Uterus (tissue), 2 donors: ENCODE results near the gene OR4D9.

Experiments
- CTCF ChIP-seq, 4 experiments: fragments of 200-600 bp in 2 of 4; fragments of 450-650 bp in 2 of 4; sonication (generic) in 2 of 4; IDR thresholded peaks; one replicate each; pipeline ENCODE4 v1.5.1; 2016 to 2019; ENCODE audit warnings: antibody characterized with exemption in 4 of 4, mild to moderate bottlenecking in 2 of 4, moderate library complexity in 1 of 4
- POLR2A ChIP-seq, 2 donors: fragments of 450-650 bp; IDR thresholded peaks; one replicate each; pipeline ENCODE4 v1.6.1; 2016; ENCODE audit warnings: antibody characterized with exemption in 2 of 2, mild to moderate bottlenecking in 1 of 2, moderate library complexity in 1 of 2

GRCh38 chr11:59551659-59552521 is 40.6 kb downstream of the OR4D9 start:
- TF ChIP-seq POLR2A (IDR thresholded peaks at IDR 0.05) (no peak), CTCF (IDR thresholded peaks at IDR 0.05) (no peak)
